Neural cell (in vitro differentiated cells): ENCODE measurements around the gene TACC2. TPM values are rescaled to one million over a fixed set of nuclear protein-coding genes. Genes with fewer than 3 reads are reported as not detected.

Experiments used
- H2AFZ ChIP-seq: fragments of 200-600, 300-800 bp; sonication (generic), shearing (Covaris generic); 2 replicates; pipeline ENCODE4 v1.6.0; 2014; ENCODE audit warnings: low read depth, mild to moderate bottlenecking, antibody characterized with exemption, low read length, moderate library complexity
- H3F3A ChIP-seq: fragments of 200-600 bp; shearing (Covaris generic); 2 replicates; pipeline ENCODE4 v1.6.1; 2016; ENCODE audit warnings: mild to moderate bottlenecking, moderate library complexity, mixed read lengths, antibody characterized with exemption, low read length; ENCODE audit not compliant: insufficient read depth, poor library complexity, severe bottlenecking
- H3K27ac ChIP-seq: fragments of 200-600, 300-800 bp; sonication (generic), shearing (Covaris generic); 2 replicates; pipeline ENCODE4 v1.5.1; 2014; ENCODE audit warnings: mild to moderate bottlenecking, low read length, moderate library complexity
- H3K27me3 ChIP-seq: fragments of 300-800, 200-600 bp; sonication (generic), shearing (Covaris generic); 2 replicates; pipeline ENCODE4 v1.6.0; 2014; ENCODE audit warnings: mild to moderate bottlenecking, low read depth, low read length, moderate library complexity; ENCODE audit not compliant: insufficient read depth
- H3K36me3 ChIP-seq: fragments of 300-800, 200-600 bp; sonication (generic), shearing (Covaris generic); 2 replicates; pipeline ENCODE4 v1.5.1; 2014; ENCODE audit warnings: mild to moderate bottlenecking, antibody characterized with exemption, low read length, moderate library complexity; ENCODE audit not compliant: insufficient read depth
- H3K4me2 ChIP-seq: fragments of 300-800, 200-600 bp; sonication (generic), shearing (Covaris generic); 2 replicates; pipeline ENCODE4 v1.6.0; 2014; ENCODE audit warnings: mild to moderate bottlenecking, low read length
- H3K4me3 ChIP-seq: fragments of 300-800, 200-600 bp; sonication (generic), shearing (Covaris generic); 2 replicates; pipeline ENCODE4 v1.5.1; 2014; ENCODE audit warnings: mild to moderate bottlenecking, low read length, moderate library complexity
- H3K79me2 ChIP-seq: fragments of 200-600 bp; shearing (Covaris generic); replicated peaks from 2 replicates; pipeline ENCODE4 v1.6.0; 2014; ENCODE audit warnings: mild to moderate bottlenecking, low read length, moderate library complexity; ENCODE audit not compliant: insufficient read depth
- H3K9ac ChIP-seq: fragments of 300-800, 200-600 bp; sonication (generic), shearing (Covaris generic); 2 replicates; pipeline ENCODE4 v1.6.1; 2016; ENCODE audit warnings: mild to moderate bottlenecking, low read length, mixed read lengths
- H3K9me2 ChIP-seq: fragments of 200-600 bp; shearing (Covaris generic); 2 replicates; pipeline ENCODE4 v1.6.1; 2016; ENCODE audit warnings: mild to moderate bottlenecking, low read length, mixed read lengths; ENCODE audit not compliant: insufficient read depth
- H3K9me3 ChIP-seq: fragments of 200-600, 300-800 bp; sonication (generic), shearing (Covaris generic); 2 replicates; pipeline ENCODE4 v1.6.1; 2016; ENCODE audit warnings: mild to moderate bottlenecking, mixed run types, low read length, moderate library complexity, mixed read lengths
- H4K20me1 ChIP-seq: fragments of 200-600 bp; shearing (Covaris generic); 2 replicates; pipeline ENCODE4 v1.6.1; 2016; ENCODE audit warnings: mild to moderate bottlenecking, mixed run types; ENCODE audit not compliant: insufficient read depth
- CTCF ChIP-seq: fragments of 450-650 bp; IDR thresholded peaks from 2 replicates; pipeline ENCODE4 v1.5.1; 2014; ENCODE audit warnings: antibody characterized with exemption, mild to moderate bottlenecking, moderate library complexity; ENCODE audit not compliant: poor library complexity, severe bottlenecking
- EP300 ChIP-seq: fragments of 450-650 bp; conservative IDR thresholded peaks from 2 replicates; pipeline ENCODE4 v1.6.1; 2014; ENCODE audit warnings: antibody characterized with exemption, mild to moderate bottlenecking, moderate library complexity; ENCODE audit not compliant: poor library complexity, severe bottlenecking
- EZH2 ChIP-seq: fragments of 200-600, 300-800 bp; shearing (Covaris generic), sonication (generic); IDR thresholded peaks from 2 replicates; pipeline ENCODE4 v1.6.1; 2014; ENCODE audit warnings: antibody characterized with exemption, low read length, borderline replicate concordance, mild to moderate bottlenecking; ENCODE audit not compliant: insufficient read depth, poor library complexity, severe bottlenecking
- MXI1 ChIP-seq: fragments of 450-650 bp; conservative IDR thresholded peaks from 2 replicates; pipeline ENCODE4 v1.6.1; 2014; ENCODE audit warnings: antibody characterized with exemption, mild to moderate bottlenecking; ENCODE audit not compliant: poor library complexity, severe bottlenecking
- POLR2AphosphoS5 ChIP-seq: IDR thresholded peaks from 2 replicates; pipeline ENCODE4 v1.6.1; 2012
- RAD21 ChIP-seq: fragments of 450-650 bp; conservative IDR thresholded peaks from 2 replicates; pipeline ENCODE4 v1.6.1; 2014; ENCODE audit warnings: antibody characterized with exemption, mild to moderate bottlenecking, moderate library complexity
- REST ChIP-seq: IDR thresholded peaks from 2 replicates; pipeline ENCODE4 v1.6.1; 2012; ENCODE audit warnings: borderline replicate concordance
- SMC3 ChIP-seq: fragments of 450-650 bp; conservative IDR thresholded peaks from 2 replicates; pipeline ENCODE4 v1.6.1; 2014; ENCODE audit warnings: antibody characterized with exemption, mild to moderate bottlenecking, moderate library complexity; ENCODE audit not compliant: poor library complexity
- TAF1 ChIP-seq: IDR thresholded peaks from 2 replicates; pipeline ENCODE4 v1.6.1; 2012; ENCODE audit warnings: low read depth
- polyA plus RNA-seq: library from polyadenylated mRNA; depleted of rRNA; stranded (reverse); fragments of >200 nt; gene quantifications from 2 replicates; pipeline ENCODE4 v1.2.3, GENCODE V29; 2014

The TACC2 gene
- polyA plus RNA-seq, 1 donor from 2014 or later = 17.6 TPM

DNA sequence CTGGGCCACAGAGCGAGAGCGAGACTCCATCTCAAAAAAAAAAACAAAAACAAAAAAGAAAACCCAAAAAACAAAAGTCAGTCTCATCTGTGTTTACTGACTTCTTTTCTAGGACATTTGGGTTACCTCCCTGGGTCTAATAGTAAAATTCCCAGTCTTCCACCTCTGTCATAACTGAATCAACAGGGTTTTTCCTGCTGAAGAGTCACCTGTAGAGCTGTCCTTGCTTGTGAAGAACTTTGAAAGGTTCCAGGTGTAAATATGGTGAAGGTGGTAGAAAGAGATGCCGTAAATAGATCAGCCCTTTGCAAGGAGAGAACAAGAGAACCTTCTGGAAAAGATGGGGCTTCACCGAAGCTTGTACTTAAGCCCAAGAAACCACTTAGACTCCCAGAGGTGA lies 169.4 kb downstream of the TACC2 start:
- no peaks in the 10 kb centered on the region for H3K36me3 ChIP-seq
- H3K4me2 ChIP-seq = no peak overlapping the region
- no peaks in the 10 kb centered on the region for H4K20me1 ChIP-seq
- peaks cover 10% of the 10 kb centered on the region for H3F3A ChIP-seq
- TF ChIP-seq EP300 = no peak
- TF ChIP-seq EZH2 = no peak
- TF ChIP-seq REST = no peak
- TF ChIP-seq CTCF = no peak
- no peaks in the 10 kb centered on the region for H3K79me2 ChIP-seq
- H3K9me3 ChIP-seq = no peaks in the 10 kb centered on the region
- H3K4me3 ChIP-seq = no peak overlapping the region
- H3K27me3 ChIP-seq = no peaks in the 10 kb centered on the region
- H2AFZ ChIP-seq = no peak overlapping the region
- no peak overlapping the region for H3K9ac ChIP-seq
- no peak overlapping the region for H3K27ac ChIP-seq
- H3K9me2 ChIP-seq = no peaks in the 10 kb centered on the region

GRCh38 chr10:122159141-122159970 lies 170.4 kb downstream of the TACC2 start:
- Histone ChIP-seq H4K20me1 (no peaks in the 10 kb centered on the region), H3K36me3 (no peaks in the 10 kb centered on the region), H2AFZ (no peak overlapping the region), H3K4me3 (no peak overlapping the region), H3K9me2 (no peaks in the 10 kb centered on the region), H3K9ac (no peak overlapping the region), H3F3A (peaks cover 14% of the 10 kb centered on the region), H3K9me3 (no peaks in the 10 kb centered on the region), H3K27ac (no peak overlapping the region), H3K79me2 (peaks cover under 1% of the 10 kb centered on the region), H3K27me3 (no peaks in the 10 kb centered on the region), H3K4me2 (no peak overlapping the region)
- TF ChIP-seq REST (no peak), TAF1 (no peak), EZH2 (no peak), POLR2AphosphoS5 (no peak), EP300 (no peak), SMC3 (no peak), MXI1 (no peak), RAD21 (no peak), CTCF (no peak)
